ENCODE results near the gene CCPG1. TPM values are rescaled to one million over a fixed set of nuclear protein-coding genes. Genes with fewer than 3 reads are reported as not detected.

Gene CCPG1
- total RNA-seq, 1 experiment from 2014 or later: 27.6 TPM

- ATAC-seq (no peak), DNase-seq (ENCODE audit: low read depth, low spot score) (no peak)
- BruUV-seq (replicated peaks): no TSS peak
- in situ Hi-C loops (cut with HindIII; ENCODE audit: low pct_unique_long_range_greater_than_20kb, low sequenced_read_pairs): no loop called here
- Histone ChIP-seq H3K27ac (ENCODE audit: low read length) (no peak overlapping the region), H3K27me3 (ENCODE audit: control insufficient read depth, insufficient read depth, low read length) (no peaks in the 10 kb centered on the region), H3K4me3 (ENCODE audit: low read depth in 2 of 2, low read length in 2 of 2) (no peak overlapping the region), H3K9me3 (ENCODE audit: control insufficient read depth, insufficient read depth, low read depth, low read length) (no peaks in the 10 kb centered on the region), H3K4me1 (ENCODE audit: control insufficient read depth, insufficient read depth, low read length) (no peaks in the 10 kb centered on the region), H3K36me3 (ENCODE audit: control insufficient read depth, insufficient read depth, low read length) (no peaks in the 10 kb centered on the region)
- intact Hi-C loops (cut with micrococcal nuclease; ENCODE audit: unreplicated experiment): no loop called here
- TF ChIP-seq SIN3A (IDR thresholded peaks at IDR 0.05; ENCODE audit: borderline replicate concordance, insufficient read depth, low read depth, low read length) (no peak), TCF7L2 (IDR thresholded peaks at IDR 0.05; ENCODE audit: low read depth, low read length) (no peak), POLR2AphosphoS5 (IDR thresholded peaks at IDR 0.05; ENCODE audit: low read depth, low read length) (no peak), CTCF (IDR thresholded peaks at IDR 0.05) (no peak)
- TF ChIP-seq, protein P1, sequence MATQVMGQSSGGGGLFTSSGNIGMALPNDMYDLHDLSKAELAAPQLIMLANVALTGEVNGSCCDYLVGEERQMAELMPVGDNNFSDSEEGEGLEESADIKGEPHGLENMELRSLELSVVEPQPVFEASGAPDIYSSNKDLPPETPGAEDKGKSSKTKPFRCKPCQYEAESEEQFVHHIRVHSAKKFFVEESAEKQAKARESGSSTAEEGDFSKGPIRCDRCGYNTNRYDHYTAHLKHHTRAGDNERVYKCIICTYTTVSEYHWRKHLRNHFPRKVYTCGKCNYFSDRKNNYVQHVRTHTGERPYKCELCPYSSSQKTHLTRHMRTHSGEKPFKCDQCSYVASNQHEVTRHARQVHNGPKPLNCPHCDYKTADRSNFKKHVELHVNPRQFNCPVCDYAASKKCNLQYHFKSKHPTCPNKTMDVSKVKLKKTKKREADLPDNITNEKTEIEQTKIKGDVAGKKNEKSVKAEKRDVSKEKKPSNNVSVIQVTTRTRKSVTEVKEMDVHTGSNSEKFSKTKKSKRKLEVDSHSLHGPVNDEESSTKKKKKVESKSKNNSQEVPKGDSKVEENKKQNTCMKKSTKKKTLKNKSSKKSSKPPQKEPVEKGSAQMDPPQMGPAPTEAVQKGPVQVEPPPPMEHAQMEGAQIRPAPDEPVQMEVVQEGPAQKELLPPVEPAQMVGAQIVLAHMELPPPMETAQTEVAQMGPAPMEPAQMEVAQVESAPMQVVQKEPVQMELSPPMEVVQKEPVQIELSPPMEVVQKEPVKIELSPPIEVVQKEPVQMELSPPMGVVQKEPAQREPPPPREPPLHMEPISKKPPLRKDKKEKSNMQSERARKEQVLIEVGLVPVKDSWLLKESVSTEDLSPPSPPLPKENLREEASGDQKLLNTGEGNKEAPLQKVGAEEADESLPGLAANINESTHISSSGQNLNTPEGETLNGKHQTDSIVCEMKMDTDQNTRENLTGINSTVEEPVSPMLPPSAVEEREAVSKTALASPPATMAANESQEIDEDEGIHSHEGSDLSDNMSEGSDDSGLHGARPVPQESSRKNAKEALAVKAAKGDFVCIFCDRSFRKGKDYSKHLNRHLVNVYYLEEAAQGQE (IDR thresholded peaks at IDR 0.05; ENCODE audit: insufficient read depth in 1 of 2, low read depth in 2 of 2, low read length in 1 of 2): no peak
- ChIA-PET CTCF (no interaction called here), POLR2A (no interaction called here)
These were observed 29.1 kb downstream of the CCPG1 start for GRCh38 chr15:55379095-55379494.

DNA sequence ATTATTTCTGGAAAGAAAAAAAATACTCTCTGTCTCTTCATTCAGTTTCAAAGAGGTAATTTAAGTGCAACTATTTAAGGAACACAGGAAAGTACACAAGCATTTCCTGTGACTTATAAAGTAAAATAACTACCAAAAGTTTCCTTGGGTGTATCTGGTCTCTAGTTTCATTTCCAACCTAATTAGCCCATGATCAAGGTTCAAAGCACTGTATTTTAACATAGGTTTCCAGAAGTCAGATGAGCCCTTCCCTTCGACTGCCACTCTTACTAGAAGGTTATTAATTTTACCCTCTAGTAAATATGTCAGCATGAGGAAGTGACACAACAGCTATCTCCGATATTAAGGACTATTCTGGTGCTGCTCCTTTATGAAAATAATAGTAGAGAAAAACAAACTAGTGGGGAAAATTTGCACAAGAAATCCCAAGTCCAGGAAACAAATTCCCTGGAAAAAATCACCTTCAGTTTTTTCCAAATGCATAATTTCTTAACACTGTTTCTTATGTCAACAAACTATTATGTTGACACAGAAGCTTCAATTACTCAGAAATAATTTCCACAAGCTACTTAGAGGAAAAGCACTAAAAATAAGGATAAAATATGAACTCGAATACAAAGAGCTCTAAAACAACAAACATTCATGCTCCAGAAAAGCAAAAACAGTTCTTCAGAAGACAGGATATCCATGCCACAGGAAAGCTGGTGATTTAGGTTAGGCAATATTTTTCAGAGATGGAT, 35.3 kb downstream of the CCPG1 start:
- BruUV-seq (replicated peaks): no TSS peak
- intact Hi-C loops (cut with micrococcal nuclease; ENCODE audit: unreplicated experiment): no loop called here
- no peak overlapping the region for H3K27ac ChIP-seq (ENCODE audit: low read length)
- ChIA-PET POLR2A (no interaction called here), CTCF (no interaction called here)
- no peaks in the 10 kb centered on the region for H3K36me3 ChIP-seq (ENCODE audit: control insufficient read depth, insufficient read depth, low read length)
- ATAC-seq (no peak), DNase-seq (ENCODE audit: low read depth, low spot score) (no peak)
- TF ChIP-seq POLR2AphosphoS5 (IDR thresholded peaks at IDR 0.05; ENCODE audit: low read depth, low read length) (no peak), TCF7L2 (IDR thresholded peaks at IDR 0.05; ENCODE audit: low read depth, low read length) (no peak), CTCF (IDR thresholded peaks at IDR 0.05) (no peak), SIN3A (IDR thresholded peaks at IDR 0.05; ENCODE audit: borderline replicate concordance, insufficient read depth, low read depth, low read length) (no peak)
- TF ChIP-seq, protein P1 (IDR thresholded peaks at IDR 0.05; ENCODE audit: insufficient read depth in 1 of 2, low read depth in 2 of 2, low read length in 1 of 2): no peak
- H3K9me3 ChIP-seq (ENCODE audit: control insufficient read depth, insufficient read depth, low read depth, low read length): no peaks in the 10 kb centered on the region
- H3K4me3 ChIP-seq (ENCODE audit: low read depth in 2 of 2, low read length in 2 of 2): no peak overlapping the region
- in situ Hi-C loops (cut with HindIII; ENCODE audit: low pct_unique_long_range_greater_than_20kb, low sequenced_read_pairs): no loop called here
- no peaks in the 10 kb centered on the region for H3K4me1 ChIP-seq (ENCODE audit: control insufficient read depth, insufficient read depth, low read length)
- H3K27me3 ChIP-seq (ENCODE audit: control insufficient read depth, insufficient read depth, low read length): no peaks in the 10 kb centered on the region

Data from Panc1 (cell line).